Mucosa of gallbladder (tissue), 1 donor: ENCODE measurements around the gene AFAP1L1. TPM values are rescaled to one million over a fixed set of nuclear protein-coding genes. Genes with fewer than 3 reads are reported as not detected.
A peak's percentile ranks its signal among the peaks of the same experiment; 100 is the strongest.
"Not testable (repeated sequence)": the region's sequence is repeated elsewhere in the genome, so short reads cannot be mapped to it uniquely, and the experiment has no call there.

Experiments
- DNase-seq: peaks from one replicate; pipeline ENCODE4 v3.0.0-alpha.2; 2020; ENCODE audit warnings: low spot score
- total RNA-seq: library from RNA; stranded (reverse); gene quantifications from one replicate; pipeline ENCODE4 v1.2.1, GENCODE V29; 2021
- donor health status: DM: no; HTN: no; CAD: no.

The AFAP1L1 gene
- total RNA-seq, 1 donor from 2014 or later = 8.7 TPM

DNA sequence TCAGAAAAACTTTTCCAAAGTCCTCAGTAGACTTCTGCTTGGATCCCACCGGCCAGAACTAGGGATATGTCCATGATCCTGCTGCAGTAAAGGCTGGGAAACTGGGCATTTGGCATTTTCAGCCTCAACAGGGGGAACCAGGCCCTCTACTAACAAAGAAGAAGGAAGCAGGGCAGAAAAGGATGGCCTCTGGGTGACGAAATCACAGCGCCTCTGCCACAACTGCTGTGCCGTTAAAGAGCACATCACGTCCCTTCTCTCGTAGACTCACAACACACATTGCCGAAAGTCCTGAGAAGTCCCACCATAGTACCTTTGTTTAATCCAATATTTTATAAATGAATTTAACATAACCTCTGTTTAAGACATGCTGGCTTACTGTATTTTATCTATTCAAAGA, 10.4 kb upstream of the AFAP1L1 start:
- DNase-seq = no peak

DNA sequence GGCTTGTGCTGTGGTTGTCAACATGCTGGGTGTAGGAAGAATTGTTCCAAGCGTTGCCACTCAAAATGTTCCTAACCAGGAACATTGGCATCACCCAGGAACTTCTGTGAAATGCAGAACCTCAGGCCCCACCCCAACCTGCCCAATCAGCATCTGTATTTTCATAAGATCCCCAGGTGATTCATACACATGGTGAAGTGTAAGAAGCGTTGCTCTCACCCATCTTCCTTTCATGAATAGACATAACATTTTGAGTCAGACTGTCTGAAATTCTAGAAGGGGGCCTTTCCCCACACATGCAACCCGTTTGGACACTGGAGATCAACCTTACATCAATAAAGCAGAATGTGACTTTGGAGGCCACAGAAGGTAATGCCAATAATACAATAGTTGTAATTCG, 9.3 kb upstream of the AFAP1L1 start:
- DNase-seq = no peak

DNA sequence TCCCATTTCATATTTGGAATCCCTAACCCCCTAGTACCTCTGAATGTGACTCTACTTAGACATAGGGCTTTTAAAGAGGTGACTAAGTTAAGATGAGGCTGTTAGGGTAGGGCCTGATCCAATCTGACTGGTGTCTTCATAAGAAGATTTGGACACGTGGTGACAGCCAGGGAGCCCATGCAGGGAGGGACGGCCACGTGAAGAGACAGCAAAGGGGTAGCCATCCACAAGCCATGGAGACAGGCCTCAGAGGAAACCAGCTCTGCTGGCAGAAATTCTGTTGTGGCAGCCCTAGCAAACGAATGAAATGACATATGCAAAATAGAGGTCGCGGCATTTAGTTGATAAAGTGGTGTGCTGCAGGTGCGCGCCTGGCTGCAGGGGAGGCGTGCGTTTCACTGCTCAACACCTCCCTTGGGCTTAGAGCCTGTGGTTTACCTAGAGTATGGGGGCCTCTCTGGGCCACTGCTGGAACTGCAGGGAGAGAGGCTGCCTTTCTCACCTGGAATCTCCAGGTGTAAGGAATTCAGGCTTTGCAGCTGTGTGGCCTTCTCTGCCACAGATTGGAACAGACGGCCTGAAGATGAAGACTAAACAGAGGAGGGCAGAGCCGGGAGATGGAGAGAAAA, 7.1 kb upstream of the AFAP1L1 start:
- DNase-seq = peak; percentile 34

DNA sequence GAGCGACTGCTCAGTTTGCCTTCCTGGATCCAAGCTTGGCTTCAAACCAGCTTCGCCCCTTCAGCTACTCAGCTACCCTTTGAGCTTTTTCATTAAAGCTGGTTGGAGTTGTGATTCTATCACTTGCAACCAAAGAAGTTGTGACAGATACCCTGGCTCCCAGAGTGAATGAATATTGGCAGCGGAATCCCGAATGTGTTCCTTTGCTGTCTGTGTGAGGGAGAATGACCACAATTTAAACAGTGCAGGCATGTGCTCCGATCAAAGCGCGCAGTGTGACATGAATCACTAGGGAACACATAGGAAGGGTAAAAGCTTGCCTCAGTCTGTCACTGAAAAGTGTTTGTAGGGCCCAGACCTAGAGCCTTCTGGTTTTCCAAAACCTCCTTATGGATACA, 6.6 kb upstream of the AFAP1L1 start:
- DNase-seq = no peak

DNA sequence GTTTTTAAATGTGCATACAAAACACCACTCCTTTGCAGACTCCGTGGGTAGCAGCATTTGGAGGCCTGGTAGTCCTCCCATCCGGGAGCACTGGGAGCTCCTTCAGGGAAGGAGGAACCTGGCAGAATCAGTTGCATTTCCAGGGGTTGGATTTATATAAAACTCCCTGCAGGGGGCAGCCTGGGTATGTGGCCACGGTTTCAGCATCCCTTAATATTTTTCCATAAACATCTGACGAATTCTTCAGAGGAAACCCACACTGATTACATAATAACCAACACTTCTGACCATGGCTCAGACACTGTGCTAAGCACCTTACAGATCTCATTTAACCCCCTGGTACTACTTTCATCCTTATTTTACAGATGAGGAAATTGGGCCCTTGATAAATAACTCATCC, 6.1 kb upstream of the AFAP1L1 start:
- DNase-seq = no peak

DNA sequence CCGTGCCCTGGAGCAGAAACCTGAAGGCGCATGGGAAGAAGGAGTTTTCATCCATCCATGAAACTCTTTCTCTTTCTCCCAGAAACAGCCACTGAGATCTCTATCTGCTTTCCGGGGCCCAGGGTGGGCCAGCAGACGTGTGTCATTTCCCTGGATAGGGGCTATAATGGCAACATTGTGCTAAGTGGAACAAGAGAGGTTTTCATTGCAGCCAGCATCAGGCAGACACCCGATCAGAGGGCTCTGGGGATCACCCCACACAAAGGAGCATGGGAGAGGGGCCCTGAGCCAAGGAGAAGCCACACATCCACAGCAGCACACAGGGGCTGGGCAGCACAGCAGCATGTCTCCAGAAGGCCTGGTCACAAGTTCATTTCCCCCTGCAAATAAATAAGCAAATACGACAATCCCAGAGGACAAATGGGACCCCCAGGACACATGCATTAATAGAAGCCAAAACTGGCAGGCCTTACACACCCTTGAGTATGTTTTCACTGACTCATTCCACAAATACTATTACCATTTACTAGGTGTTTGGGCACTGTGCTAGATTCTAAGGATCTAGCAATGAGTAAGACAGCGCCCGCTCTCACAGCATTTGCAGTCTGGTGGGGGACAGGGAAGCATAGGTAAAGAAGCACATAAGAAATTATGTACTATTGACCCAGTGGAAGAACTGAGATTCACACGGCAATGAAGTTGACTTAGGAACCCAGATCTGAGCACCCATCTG, 4.3 kb upstream of the AFAP1L1 start:
- DNase-seq = no peak

DNA sequence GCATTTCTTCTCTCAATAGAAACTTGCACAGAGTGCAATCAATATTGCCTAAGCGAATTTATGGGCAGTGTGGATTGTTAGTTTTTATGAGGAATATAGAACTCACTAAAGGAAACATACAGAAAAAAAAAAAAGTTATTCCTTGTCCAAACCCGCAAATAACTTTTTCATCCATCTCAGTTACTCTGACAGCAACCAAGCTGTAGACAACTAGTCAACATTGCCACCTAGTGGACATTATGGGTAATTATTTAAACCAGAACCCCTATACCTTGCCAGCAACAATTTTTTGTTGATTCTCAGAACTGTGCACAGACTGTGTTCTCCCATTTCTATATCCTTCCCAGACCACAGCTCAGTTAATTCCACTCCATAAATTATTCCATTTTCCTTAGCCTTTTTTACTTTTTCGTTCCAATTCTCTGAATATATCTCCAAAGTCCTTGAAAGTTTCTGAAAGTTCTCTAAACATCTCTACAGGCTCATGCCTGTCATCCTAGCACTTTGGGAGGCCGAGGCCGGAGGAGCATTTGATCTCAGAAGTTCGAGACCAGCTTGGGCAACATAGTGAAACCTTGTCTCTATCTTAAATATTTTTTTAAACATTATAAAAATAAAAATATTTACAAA, 2.6 kb upstream of the AFAP1L1 start:
- no peak for DNase-seq

DNA sequence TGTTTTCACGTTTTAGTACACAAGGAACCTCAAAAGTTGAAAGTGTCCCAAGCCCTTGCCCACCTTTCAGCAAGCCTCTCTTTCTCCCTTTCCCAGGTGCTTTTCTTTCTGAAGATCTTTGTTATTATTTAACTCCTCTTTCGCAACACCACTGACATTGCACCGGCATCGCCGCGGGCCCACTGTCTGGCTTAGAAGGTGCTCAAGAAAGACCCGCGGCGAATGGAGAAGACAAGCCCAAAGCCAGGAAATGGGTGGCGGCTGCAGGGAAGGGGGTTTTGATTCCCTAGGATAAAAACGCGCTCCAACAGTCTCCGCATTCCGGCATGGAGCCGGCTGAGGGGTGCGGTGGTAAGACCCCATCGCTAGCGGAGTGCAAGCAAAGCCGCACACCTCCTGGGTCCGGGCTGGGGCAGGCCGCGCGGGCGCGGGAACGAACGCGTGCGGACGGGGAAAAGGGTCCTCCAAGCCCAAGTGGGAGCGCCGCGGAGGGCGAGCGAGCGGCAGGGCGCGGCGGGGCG, 404 bp upstream of the AFAP1L1 start:
- DNase-seq = no peak

DNA sequence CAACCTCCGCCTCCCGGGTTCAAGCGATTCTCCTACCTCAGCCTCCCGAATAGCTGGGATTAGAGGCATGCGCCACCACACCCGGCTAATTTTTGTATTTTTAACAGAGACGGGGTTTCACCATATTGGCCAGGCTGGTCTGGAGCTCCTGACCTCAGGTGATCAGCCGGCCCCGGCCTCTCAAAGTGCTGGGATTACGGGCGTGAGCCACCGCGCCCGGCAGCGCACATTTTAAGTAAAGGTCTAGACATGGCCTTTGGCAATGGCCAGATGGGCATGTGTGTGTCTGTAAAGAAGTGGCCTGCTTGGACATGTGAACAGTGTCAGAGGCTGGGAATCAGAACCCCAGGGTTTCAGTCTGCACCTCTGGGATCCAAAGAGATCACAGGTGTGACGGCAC, 1.1 kb downstream of the AFAP1L1 start:
- DNase-seq = not testable (repeated sequence)

DNA sequence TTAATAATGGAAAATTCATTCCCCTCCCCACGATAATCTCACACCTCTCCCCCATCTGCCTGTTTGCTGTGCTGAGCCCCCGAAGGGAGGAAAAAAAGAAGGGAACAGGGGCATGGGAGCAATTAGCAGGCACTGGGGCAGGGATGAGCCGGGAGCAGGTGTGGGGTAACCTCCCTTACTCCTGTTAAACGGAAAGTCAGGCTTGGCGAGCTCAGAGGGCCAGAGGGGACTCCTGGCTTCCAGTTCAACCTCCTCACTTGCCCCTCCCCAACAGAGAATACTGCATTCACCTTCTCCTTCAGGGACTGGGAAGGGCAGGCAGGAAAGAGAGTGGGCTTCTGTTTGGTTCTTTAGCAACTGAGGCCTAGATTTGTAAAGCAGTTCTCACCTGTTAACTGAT, 1.6 kb downstream of the AFAP1L1 start:
- no peak for DNase-seq

DNA sequence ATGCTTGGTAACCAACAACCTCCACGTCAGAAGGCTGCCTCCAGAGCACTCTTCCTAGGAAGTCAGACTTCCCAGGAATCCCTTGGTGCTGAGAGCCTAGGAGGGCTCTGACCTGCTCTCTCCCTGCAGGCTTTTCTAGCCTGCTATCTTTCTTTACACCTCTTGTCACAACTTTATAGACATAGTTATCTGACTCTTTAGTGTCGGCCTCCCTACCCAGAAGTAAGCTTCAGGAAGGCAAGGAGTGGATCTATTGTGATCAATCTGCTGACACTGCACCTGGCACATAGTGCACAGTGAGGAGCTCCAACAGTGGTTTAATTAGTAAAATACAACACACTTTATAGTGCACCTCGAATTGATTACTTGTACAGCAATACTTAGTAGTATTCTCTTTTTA, 2.3 kb downstream of the AFAP1L1 start:
- DNase-seq = peak; percentile 57

DNA sequence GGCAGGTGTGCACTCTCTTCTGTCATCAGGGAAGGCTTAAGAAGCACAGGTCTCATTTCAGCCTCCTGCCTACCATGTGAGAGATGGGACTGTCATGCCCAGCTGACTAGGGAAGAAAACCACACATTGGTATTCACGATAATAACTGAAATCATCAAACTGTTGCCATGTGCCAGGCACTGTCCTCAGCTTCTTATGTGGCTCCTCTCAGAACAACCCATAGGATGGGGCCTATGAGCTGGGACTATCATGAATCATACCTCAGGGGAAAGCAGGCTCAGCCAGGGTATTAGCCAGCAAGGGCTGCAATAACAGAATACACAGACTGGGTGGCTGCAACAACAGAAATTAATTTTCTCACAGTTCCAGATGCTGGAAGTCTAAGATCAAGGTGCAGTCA, 3.3 kb downstream of the AFAP1L1 start:
- DNase-seq = no peak

DNA sequence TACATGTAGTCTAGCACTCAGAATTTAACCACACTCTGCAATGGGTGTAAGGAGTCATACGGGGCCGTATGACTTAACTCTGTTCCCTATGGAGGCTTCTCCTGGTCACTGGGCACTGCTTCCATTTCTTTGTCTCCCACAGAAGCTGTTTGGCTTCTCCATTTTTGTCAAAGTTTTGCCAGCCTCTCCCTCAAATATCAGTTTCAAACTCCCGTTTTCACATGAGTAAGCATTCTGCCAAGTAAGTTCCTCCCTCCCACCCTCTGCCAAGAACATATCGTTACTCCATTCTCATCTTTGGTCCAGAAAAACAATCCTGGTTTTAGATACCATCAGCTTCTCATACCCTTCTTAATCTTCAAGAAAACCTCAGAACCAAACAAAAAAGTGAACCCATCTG, 6.1 kb downstream of the AFAP1L1 start:
- no peak for DNase-seq

DNA sequence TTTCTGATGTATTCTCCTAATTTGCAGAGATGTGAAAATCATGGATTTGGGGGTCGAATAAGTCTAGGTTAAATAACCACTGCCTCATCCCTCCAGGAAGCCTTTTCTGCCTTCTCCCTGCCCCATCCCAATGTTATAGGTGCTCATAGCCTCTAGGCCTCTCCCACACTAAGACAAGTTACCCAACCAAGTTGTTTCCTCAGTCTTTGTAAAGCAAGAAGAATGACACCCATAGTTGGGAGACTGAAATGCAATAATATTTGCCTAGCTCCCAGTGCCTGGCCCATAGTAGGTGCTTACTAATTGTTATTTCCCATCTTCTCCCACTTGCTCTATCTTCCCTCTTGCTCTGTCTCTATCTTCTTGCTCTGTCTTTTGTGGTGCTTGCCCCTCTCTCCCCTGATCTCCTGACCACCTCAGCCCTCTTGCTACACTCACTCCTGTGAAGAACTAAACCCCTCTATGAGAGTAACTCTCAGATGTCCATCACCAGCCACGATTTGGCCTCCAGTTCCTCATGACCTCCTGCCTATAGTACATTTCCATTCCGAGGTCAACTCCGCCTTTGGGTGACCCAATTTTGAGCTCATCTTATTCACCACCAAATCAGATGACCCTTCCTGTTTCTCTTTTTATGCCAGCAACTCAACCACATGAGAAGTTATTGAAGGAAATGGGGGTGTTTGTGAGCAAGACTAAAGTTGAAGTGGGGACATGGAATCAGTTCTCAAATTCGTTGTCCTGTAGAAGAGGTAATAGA, 7.0 kb downstream of the AFAP1L1 start:
- DNase-seq = no peak

DNA sequence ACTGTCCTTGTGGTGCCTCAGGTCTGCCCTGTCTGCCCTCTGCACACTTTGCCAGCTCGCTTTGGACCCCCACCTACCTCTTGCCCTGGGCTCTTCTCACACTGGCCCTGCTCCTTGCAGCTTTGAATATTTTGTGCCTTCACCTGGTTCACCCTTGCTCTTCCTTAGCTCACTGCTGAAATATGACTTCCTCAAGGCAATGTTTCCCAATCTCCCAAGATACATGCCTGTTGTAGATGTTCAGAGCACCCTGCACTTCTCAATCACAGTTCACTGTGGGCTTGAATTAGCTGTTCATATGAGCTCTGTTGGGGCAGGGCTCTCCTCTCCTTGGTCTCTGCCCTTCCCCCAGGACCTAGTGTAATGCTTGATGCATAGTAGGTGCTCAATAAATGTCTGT, 8.0 kb downstream of the AFAP1L1 start:
- no peak for DNase-seq

DNA sequence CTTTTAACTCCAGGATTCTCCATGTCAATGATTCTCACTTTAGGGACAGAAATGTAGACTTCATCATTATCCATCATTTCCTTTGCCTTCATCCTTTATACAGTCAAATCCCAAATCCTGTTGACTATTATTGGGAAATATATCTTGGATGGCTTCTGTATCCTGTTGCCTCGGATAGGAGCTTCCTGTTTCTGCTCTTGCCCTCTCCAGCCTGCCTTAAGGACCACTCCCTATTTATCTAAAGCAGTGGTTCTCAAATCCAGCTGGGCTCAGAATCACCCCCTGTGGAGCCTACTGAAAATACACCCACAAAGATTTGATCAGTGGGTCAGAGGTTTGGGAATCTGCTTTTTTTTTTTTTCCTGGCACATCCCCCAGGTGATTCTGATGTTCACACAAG, 8.5 kb downstream of the AFAP1L1 start:
- DNase-seq = no peak

DNA sequence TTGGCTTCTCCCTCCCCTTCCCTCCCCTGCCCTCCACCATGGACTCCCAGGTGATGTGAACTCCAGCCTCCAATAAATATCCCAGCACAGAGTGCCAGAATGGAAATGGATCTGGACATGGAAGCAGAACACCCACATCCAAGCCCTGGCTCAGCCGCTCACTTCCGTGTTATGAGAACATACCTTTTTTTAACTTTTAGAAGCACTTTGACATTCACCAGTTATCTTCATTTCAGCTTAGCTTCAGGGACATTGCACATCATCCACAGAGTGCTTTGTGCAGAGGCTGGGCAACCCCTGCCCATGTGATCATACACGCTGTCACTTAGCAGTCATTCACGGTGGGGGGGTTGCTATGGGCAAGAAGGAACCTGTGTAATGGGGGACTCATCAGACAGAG, 9.1 kb downstream of the AFAP1L1 start:
- DNase-seq = no peak

DNA sequence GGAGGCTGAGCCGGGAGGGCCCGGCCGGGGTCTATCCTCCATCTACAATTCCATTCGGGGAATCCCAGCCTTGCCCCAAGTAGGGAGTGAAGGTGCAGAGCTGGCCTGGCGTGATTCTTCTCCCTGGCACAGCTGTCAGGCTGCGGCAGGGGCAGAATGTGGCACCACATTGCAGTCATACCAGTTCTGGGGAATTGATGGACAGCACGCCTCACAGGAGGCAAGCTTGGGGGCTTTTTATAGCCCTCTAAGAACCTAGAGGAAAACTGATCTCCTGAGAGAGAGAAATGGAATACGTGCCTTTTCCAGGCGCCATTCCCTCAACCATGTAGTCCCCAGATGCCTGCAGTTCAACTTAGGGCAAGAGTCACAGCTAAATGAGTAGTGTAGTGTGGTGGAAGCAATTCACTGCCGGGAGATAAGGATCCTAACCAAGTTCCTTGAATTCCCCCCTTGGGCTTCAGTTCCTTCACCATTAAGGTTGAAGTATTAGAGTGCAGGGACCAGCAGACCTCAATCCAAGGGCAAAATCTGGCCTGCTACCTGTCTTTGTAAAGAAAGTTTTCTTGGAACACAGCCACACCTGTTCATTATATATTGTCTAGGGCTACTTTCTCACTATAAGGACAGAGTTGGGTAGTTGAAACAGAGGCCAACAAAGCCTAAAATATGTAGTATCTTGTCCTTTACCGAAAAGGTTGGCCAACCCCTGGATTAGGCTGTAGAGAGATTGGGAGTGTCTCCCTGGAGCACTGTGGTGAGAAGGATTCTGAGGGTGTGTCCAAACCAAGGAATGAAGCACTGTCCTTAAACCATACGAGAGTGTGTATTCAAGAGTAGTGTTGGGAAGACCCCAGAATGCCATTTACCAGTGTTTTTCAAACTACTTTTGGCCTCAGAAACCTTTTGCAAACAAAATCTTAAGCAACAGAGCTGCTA, 10.6 kb downstream of the AFAP1L1 start:
- no peak for DNase-seq

DNA sequence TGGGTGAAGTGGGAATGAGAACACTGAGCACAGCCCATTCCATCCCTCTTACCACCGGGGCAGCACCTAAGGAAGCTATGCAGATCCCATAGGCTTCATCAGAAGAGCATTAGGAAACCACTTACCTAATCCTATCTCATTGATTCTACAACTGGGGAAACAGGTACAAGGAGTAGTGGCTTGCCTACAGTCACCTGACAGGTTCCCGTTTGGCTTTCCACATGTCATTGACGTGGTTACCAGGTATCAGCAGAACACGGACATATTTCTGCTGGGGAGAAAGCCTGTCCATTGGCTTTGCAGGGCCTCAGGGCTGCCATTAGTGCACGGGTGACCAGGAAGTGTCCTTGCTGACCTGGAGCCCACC, 11.3 kb downstream of the AFAP1L1 start:
- DNase-seq = no peak

DNA sequence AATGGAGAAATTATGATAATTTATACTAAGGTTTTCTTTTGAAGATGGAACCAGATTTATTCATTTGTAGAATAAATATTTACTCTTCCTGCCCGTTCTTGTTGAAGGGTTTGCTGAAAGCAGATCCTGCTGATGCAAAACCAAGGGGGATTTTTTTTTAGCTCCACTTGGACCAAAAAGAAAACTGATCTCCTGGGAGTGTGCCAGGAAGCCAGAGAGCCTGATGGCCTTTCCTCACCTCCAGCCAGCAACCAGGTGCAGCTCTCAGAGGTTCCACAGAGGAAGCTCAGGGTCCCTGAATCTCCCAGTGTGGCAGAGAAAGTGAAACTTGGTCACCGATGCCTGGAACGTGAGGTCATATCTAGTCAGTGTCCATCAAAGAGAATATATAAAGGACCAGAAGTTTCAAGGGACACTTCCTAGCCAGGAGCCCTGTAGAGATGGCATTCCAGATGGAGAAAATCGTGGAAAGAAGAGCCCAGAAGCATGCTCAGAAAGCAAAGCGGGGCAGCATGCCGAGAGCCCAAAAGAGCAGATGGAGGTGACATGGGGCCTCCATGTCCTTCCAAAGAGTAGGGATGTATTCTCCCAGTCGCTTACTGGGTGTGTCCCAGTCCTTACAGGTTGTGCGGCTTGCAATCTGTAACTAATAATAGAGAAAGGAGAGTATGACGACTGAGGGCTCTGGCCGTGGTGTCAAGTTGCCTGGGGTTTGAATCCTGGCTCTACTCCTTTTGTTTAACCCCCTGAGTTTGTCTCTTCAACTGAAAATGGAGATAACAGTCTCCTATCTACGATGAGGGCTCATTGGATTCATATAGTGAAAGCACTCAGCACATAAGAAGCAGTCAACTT, 12.2 kb downstream of the AFAP1L1 start:
- DNase-seq = no peak
